SK-N-SH (cell line): ENCODE data around the gene CA7. TPM values are rescaled to one million over a fixed set of nuclear protein-coding genes. Genes with fewer than 3 reads are reported as not detected.
A peak's percentile ranks its signal among the peaks of the same experiment; 100 is the strongest.

Experiments
- CTCF ChIA-PET: fragments of 300-600, 350-600 bp; formaldehyde crosslinking; extraction: SDS; loops from one replicate; lab custom pipeline; 2021; lab: Yijun Ruan, JAX
- POLR2A ChIA-PET: fragments of 350-600 bp; sonication (Branson Sonifier 250); formaldehyde crosslinking; extraction: SDS; loops from one replicate; lab custom pipeline; 2020; ENCODE audit warnings: antibody characterized with exemption, inconsistent platforms; lab: Yijun Ruan, JAX
- DNase-seq: peaks from one replicate; pipeline ENCODE4 v3.0.0; 2012
- H2AFZ ChIP-seq: fragments of 200-600 bp; sonication (generic); 2 replicates; pipeline ENCODE4 v1.8.1; 2016; ENCODE audit warnings: antibody characterized with exemption, mild to moderate bottlenecking, low read depth
- H3F3A ChIP-seq: fragments of 200-600 bp; sonication (generic); replicated peaks from 2 replicates; pipeline ENCODE3; 2016; ENCODE audit warnings: antibody characterized with exemption, mild to moderate bottlenecking; ENCODE audit not compliant: insufficient read depth
- H3K27ac ChIP-seq, 2 experiments: fragments of 200-500 bp in 1 of 2; fragments of 200-600 bp in 1 of 2; sonication (Bioruptor generic) in 1 of 2; sonication (generic), shearing (Covaris generic) in 1 of 2; 2 replicates each; pipeline versions ENCODE4 v1.5.1 to v1.6.1; 2014 to 2016; ENCODE audit warnings: low read depth in 2 of 2, inconsistent platforms in 1 of 2, low read length in 1 of 2, mild to moderate bottlenecking in 1 of 2, mixed read lengths in 1 of 2
- H3K27me3 ChIP-seq: fragments of 200-600 bp; sonication (generic), shearing (Covaris generic); 2 replicates; pipeline ENCODE4 v1.6.1; 2016; ENCODE audit warnings: mixed run types; ENCODE audit not compliant: insufficient read depth
- H3K36me3 ChIP-seq, 2 experiments: fragments of 200-500 bp in 1 of 2; fragments of 200-600 bp in 1 of 2; sonication (Bioruptor generic) in 1 of 2; sonication (generic) in 1 of 2; replicated peaks in 1 of 2; 2 replicates each; pipeline versions ENCODE3 to v1.5.1; 2014 to 2016; ENCODE audit warnings: low read length in 1 of 2, mild to moderate bottlenecking in 1 of 2; ENCODE audit not compliant: insufficient read depth in 2 of 2, control insufficient read depth in 1 of 2
- H3K4me1 ChIP-seq, 2 experiments: fragments of 200-500 bp in 1 of 2; fragments of 200-600 bp in 1 of 2; sonication (Bioruptor generic) in 1 of 2; sonication (generic), shearing (Covaris generic) in 1 of 2; 2 replicates each; pipeline versions ENCODE4 v1.5.1 to v1.6.1; 2014 to 2016; ENCODE audit warnings: low read depth in 1 of 2, low read length in 1 of 2, mixed run types in 1 of 2; ENCODE audit not compliant: insufficient read depth in 2 of 2, control insufficient read depth in 1 of 2
- H3K4me2 ChIP-seq: fragments of 200-600 bp; sonication (generic), shearing (Covaris generic); 2 replicates; pipeline ENCODE4 v1.6.1; 2017; ENCODE audit warnings: mixed run types
- H3K4me3 ChIP-seq, 2 experiments: fragments of 200-500 bp in 1 of 2; fragments of 200-600 bp in 1 of 2; sonication (Bioruptor generic) in 1 of 2; sonication (generic), shearing (Covaris generic) in 1 of 2; 2 replicates each; pipeline versions ENCODE4 v1.5.1 to v1.8.1; 2014 to 2016; ENCODE audit warnings: low read depth in 2 of 2, inconsistent platforms in 1 of 2, low read length in 1 of 2, mild to moderate bottlenecking in 1 of 2, mixed read lengths in 1 of 2, moderate library complexity in 1 of 2
- H3K79me2 ChIP-seq: fragments of 200-600 bp; sonication (generic); 2 replicates; pipeline ENCODE4 v1.8.1; 2017; ENCODE audit warnings: mild to moderate bottlenecking; ENCODE audit not compliant: insufficient read depth
- H3K9ac ChIP-seq: fragments of 200-600 bp; sonication (generic); 2 replicates; pipeline ENCODE4 v1.6.1; 2017; ENCODE audit warnings: mixed run types
- H3K9me2 ChIP-seq: fragments of 200-600 bp; sonication (generic); 2 replicates; pipeline ENCODE4 v1.6.1; 2017; ENCODE audit warnings: mixed run types
- H3K9me3 ChIP-seq: fragments of 200-600 bp; sonication (generic); 2 replicates; pipeline ENCODE4 v1.6.1; 2017; ENCODE audit warnings: mixed run types, mild to moderate bottlenecking, moderate library complexity
- H4K20me1 ChIP-seq: fragments of 200-600 bp; sonication (generic); 2 replicates; pipeline ENCODE4 v1.6.1; 2017; ENCODE audit warnings: mild to moderate bottlenecking, mixed run types; ENCODE audit not compliant: insufficient read depth
- EZH2phosphoT487 ChIP-seq: fragments of 200-600 bp; sonication (generic); IDR thresholded peaks from 2 replicates; pipeline ENCODE4 v1.6.1; 2017; ENCODE audit warnings: low read depth, mixed run types, mild to moderate bottlenecking, antibody characterized with exemption, moderate library complexity, borderline replicate concordance
- FOXM1 ChIP-seq: IDR thresholded peaks from 2 replicates; pipeline ENCODE4 v1.4.0; 2012; ENCODE audit warnings: low read depth, mild to moderate bottlenecking
- GABPA ChIP-seq: IDR thresholded peaks from 2 replicates; pipeline ENCODE4 v1.4.0; 2012; ENCODE audit warnings: low read depth, mild to moderate bottlenecking
- GATA2 ChIP-seq: sonication (generic); formaldehyde crosslinking; IDR thresholded peaks from 2 replicates; pipeline ENCODE4 v1.5.0; 2020; ENCODE audit warnings: mild to moderate bottlenecking, missing genetic modification reagents
- JUND ChIP-seq: IDR thresholded peaks from 2 replicates; pipeline ENCODE4 v1.4.0; 2012
- MEF2A ChIP-seq: IDR thresholded peaks from 2 replicates; pipeline ENCODE4 v1.4.0; 2012; ENCODE audit warnings: low read depth, borderline replicate concordance
- NFIC ChIP-seq: IDR thresholded peaks from 2 replicates; pipeline ENCODE4 v1.4.0; 2012; ENCODE audit warnings: borderline replicate concordance
- NRF1 ChIP-seq: IDR thresholded peaks from 2 replicates; pipeline ENCODE4 v1.6.1; 2012; ENCODE audit warnings: low read depth, mild to moderate bottlenecking, low read length
- RAD21 ChIP-seq: IDR thresholded peaks from 2 replicates; pipeline ENCODE4 v1.6.1; 2012; ENCODE audit warnings: mild to moderate bottlenecking, low read length
- RCOR1 ChIP-seq: fragments of 150-350 bp; IDR thresholded peaks from 2 replicates; pipeline ENCODE4 v1.6.1; 2017; ENCODE audit warnings: antibody characterized with exemption, low read length
- RFX5 ChIP-seq: IDR thresholded peaks from 2 replicates; pipeline ENCODE4 v1.6.1; 2012; ENCODE audit warnings: mild to moderate bottlenecking, improper control_type of control experiment, low read length
- TAF1 ChIP-seq: IDR thresholded peaks from 2 replicates; pipeline ENCODE4 v1.6.1; 2012; ENCODE audit warnings: low read depth, mild to moderate bottlenecking, low read length, moderate library complexity, borderline replicate concordance
- TEAD4 ChIP-seq: IDR thresholded peaks from 2 replicates; pipeline ENCODE4 v1.4.0; 2012; ENCODE audit warnings: mild to moderate bottlenecking, borderline replicate concordance; ENCODE audit not compliant: insufficient read depth
- WGBS: methylation state at CpG from one replicate; pipeline ENCODE4 v1.1.6; 2017; ENCODE audit warnings: low lambda C conversion rate; 5-methylcytosine and 5-hydroxymethylcytosine counted together
- polyA plus RNA-seq, 3 experiments: library from polyadenylated mRNA; depleted of rRNA; stranded (reverse); fragments of >200 nt; gene quantifications; 2 replicates each; pipeline ENCODE4 v1.2.3, GENCODE V29; 2012
- TF ChIP-seq, protein P1 (sequence below): fragments of 200-600 bp; sonication (generic); IDR thresholded peaks from 2 replicates; pipeline ENCODE4 v1.6.1; 2017; ENCODE audit warnings: antibody characterized with exemption, mild to moderate bottlenecking, moderate library complexity
- TF ChIP-seq, protein P2 (sequence below): fragments of 150-350 bp; IDR thresholded peaks from 2 replicates; pipeline ENCODE4 v1.6.1; 2016; ENCODE audit warnings: mild to moderate bottlenecking, low read depth, low read length

The CA7 gene
- polyA plus RNA-seq, 1 of the 3 experiments (the other 2 are of a cell fraction): 0.12 TPM

GRCh38 chr16:66899310-66899944, 55.2 kb downstream of the CA7 start:
- Histone ChIP-seq H3K79me2 (no peaks in the 10 kb centered on the region), H4K20me1 (no peaks in the 10 kb centered on the region), H3K36me3 (no peaks in the 10 kb centered on the region), H3K4me1 (peaks cover 19% of the 10 kb centered on the region in 2 experiments), H3K9ac (no peak overlapping the region; the same call in 1 of the 2 replicates), H3K4me2 (peak overlapping the region; percentile 52), H3K9me2 (no peaks in the 10 kb centered on the region), H2AFZ (0 out of 2 replicates have a peak overlapping the region, but pooled peaks have one; percentile 31), H3K4me3 (no peak overlapping the region), H3K9me3 (no peaks in the 10 kb centered on the region), H3K27me3 (no peaks in the 10 kb centered on the region), H3F3A (peaks cover 3% of the 10 kb centered on the region), H3K27ac (peak overlapping the region; percentile 43 to 53)
- CTCF ChIA-PET: interaction anchor here (1.6 to 8.5 kb wide), 2 partner anchors 23 to 48 kb away, joined by 4 to 174 read pairs; partner anchors contain the start of genes CDH16 and RRAD
- 97% methylated on average over 6 of the region's 6 CpGs for WGBS
- peak; percentile 18 for DNase-seq
- TF ChIP-seq, protein P1, sequence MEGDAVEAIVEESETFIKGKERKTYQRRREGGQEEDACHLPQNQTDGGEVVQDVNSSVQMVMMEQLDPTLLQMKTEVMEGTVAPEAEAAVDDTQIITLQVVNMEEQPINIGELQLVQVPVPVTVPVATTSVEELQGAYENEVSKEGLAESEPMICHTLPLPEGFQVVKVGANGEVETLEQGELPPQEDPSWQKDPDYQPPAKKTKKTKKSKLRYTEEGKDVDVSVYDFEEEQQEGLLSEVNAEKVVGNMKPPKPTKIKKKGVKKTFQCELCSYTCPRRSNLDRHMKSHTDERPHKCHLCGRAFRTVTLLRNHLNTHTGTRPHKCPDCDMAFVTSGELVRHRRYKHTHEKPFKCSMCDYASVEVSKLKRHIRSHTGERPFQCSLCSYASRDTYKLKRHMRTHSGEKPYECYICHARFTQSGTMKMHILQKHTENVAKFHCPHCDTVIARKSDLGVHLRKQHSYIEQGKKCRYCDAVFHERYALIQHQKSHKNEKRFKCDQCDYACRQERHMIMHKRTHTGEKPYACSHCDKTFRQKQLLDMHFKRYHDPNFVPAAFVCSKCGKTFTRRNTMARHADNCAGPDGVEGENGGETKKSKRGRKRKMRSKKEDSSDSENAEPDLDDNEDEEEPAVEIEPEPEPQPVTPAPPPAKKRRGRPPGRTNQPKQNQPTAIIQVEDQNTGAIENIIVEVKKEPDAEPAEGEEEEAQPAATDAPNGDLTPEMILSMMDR: no peak
- TF ChIP-seq RCOR1 (no peak), EZH2phosphoT487 (no peak), TAF1 (no peak), RFX5 (no peak), NRF1 (no peak), NFIC (no peak), RAD21 (no peak), FOXM1 (no peak), GABPA (no peak), JUND (no peak), TEAD4 (no peak), MEF2A (no peak), GATA2 (no peak)
- TF ChIP-seq, protein P2, sequence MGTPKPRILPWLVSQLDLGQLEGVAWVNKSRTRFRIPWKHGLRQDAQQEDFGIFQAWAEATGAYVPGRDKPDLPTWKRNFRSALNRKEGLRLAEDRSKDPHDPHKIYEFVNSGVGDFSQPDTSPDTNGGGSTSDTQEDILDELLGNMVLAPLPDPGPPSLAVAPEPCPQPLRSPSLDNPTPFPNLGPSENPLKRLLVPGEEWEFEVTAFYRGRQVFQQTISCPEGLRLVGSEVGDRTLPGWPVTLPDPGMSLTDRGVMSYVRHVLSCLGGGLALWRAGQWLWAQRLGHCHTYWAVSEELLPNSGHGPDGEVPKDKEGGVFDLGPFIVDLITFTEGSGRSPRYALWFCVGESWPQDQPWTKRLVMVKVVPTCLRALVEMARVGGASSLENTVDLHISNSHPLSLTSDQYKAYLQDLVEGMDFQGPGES: no peak
- POLR2A ChIA-PET: no interaction called here
